HG03460 (cell line): Measurements from ENCODE around the gene PHLPP1.
A peak's percentile ranks its signal among the peaks of the same experiment; 100 is the strongest.
"Not testable (repeated sequence)": the region's sequence is repeated elsewhere in the genome, so short reads cannot be mapped to it uniquely, and the experiment has no call there.

Source experiments
- ATAC-seq: cut with Tn5 transposase; IDR thresholded peaks from one replicate; pipeline ENCODE4 v1.9.1; 2021; ENCODE audit not compliant: unreplicated experiment

PHLPP1 gene

DNA sequence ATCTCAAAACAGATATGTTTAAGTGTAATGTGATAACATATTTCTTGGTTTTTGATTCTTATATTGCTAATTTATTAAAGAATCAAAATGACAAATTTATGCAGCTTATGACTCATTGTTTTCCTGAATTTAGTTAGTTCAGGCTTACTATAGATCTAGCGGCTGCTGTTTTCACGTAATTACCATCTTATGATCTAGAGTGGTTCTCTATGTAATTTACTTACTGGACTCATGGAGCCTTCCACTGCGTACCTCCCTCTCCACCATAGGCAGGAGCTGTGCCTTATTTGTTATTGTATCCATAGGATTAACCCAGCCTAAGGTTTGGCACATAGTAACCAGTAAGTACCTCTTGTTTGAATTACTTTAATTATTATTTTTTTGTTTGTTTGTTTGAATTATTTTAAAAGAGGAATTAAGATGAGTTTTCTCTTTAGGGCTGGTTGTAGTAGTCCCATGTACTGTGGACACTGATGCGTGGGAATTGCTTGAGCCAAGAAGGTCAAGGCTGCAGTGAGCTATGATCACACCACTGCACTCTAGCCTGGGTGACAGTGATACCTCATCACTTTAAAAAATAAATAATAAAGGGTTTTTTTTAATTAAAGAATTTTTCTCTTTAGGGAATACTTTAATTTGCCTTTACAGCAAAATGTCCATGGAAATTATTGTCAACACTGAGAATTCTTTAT, 165.5 kb downstream of the PHLPP1 start:
- ATAC-seq, result no peak

DNA sequence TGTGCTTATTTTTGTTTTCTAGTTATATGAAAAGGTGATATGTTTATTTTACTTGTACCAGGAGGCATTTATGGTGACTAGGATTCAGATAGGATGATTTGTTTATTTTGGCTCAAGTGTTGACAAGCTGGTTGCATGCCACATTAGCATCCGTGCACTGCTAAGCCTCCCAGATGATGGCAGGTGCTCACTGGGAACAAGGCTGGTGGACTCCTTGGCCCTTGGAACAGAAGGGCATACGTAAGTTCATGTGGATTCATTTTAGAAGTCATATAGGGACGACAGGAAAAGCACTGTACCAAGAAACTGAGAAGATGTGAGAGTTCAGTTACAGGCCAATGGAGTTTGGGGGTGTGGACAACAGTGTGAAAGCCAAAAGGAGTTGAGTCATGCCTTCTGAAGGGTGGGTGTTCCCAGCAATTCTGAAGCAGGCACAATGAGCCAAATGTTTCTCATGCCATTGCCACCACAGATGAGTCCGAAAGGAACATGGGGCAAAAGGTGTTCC, 166.2 kb downstream of the PHLPP1 start:
- no peak for ATAC-seq

DNA sequence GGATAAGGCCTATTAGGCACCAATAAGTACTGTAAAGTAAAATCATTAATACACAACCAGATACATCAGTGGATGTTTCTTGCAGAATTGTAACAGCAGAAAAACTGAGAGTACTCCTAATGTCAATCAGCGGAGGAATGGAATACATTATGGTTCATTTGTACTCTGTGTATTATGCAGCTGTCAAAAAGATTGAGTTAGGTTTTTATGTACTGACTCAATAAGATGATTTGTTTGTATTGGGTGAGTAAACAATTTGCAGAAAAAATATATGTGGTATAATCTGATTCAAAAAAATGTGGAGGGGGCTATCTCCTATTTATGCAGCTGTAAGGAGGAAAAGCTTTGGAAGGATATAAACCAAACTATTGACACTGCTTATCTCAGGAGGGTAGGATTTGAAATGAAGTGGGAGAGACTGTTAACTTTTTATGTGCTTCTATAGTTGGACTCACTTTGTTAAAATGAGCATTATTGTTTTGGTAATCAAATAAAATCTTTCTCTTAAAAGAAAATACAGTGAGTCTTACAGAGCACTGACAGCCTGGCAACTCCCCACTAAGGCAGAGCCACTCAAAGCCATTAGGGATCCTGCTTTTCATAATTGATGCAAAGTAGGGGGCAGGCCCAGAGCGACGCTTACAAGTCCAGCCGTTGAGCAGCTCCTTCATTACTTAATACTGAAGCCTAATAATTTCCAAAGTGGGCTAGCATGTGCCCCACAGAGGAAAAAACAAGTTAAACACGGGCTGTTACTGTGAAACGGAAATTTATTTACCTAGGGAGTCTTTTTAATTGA, 168.8 kb downstream of the PHLPP1 start:
- ATAC-seq, result no peak

DNA sequence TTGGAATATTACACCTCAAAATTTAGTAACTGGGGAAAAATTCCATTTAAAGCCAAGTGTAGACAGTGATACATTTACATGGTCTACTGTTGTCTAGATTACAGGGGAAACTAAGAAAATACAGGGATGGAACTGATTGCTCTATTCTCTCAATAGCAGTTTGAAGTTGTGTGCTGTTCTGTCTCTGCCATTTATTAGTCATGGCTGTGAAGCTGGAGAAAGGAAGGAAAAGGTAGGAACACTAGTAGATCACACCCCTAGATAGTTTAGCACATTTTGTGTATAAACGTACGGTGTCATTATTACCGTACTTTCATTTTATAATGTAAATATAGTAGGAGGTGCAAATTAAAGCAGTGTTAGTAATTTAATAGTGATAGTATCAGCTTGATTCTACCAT, 170.5 kb downstream of the PHLPP1 start:
- no peak for ATAC-seq

DNA sequence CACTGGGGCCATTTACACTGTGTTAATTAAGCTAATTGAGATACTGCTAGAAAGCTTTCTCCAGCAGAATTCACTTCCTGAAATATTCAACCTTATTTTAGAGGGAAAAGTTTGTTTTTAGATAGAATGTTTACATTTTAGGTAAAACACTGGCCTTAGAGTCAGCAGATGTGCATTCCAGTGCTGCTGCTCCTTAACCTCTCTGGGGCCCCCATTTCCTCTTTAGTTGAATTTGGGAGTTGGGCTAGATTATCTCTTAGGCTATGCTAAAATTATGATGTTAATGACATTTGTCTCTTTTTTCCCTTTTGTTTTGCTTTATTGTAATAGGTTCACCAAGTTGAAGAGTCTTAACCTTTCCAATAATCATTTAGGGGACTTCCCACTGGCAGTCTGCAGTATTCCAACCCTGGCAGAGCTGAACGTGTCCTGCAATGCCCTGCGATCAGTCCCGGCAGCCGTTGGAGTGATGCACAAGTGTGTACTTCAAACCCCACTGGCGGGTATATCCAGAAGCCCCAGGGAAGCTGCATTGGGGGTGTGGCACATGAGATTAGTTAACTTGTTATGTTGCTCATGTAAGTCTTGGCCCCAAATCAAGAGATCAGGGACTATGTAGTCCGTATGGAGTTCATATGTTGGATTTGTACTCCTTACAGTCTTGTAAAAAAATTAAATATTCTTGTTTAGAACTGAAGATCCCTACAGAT, 179.5 kb downstream of the PHLPP1 start:
- no peak for ATAC-seq

DNA sequence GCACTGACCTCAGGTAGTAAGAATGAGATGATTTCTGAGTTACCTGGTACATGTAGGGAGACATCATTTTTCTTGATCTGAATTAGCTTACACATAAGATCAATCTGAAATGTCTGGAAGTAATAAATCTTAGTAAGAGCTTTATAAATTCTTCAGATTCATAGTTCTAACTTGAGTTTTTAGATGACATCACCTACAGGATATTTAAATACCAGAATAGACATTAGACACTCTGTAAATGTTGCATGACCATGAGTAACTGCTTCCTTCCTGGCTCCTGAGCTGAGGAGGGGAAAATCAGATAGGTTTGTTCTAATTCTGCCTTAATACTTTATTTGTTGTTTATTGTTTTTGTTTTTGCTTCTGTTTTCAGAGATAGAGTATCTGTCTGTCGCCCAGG, 181.8 kb downstream of the PHLPP1 start:
- no peak for ATAC-seq

DNA sequence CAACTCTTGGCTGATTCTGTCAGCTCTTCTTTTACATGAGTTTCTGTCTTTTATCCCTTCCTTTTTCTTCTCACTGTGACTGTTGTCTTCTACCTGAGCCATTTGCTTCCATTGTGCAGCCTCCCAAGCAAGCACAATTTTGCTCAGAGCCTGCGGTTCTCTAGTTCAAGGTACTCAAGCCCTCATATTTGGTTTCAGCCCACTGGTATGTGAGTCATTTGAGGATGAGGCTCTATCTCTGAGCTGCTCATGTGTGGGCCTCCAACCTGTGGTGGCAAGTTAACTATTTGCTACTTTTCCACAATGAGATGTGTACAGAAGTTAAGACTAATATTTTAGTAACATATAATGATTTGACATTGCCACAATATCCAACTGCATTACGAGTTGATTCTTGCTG, 183.0 kb downstream of the PHLPP1 start:
- peak; percentile 88 for ATAC-seq

DNA sequence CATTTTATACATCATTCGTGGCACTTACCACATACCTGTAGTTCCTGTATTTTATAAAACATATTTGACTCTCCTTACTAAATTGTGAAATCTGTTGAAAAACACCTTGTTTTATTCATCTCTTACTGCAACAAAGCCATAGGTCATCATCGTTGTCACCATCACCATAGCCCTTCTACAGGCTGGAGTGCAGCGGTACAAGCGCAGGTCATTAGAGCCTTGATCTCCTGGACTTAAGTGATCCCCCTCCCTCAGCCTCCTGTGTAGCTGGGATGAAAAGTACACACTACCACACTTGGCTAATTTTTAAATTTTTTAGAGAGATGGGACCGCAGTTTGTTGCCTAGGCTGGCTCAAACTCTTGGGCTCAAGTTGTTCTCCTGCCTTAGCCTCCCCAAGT, 184.2 kb downstream of the PHLPP1 start:
- no peak for ATAC-seq

DNA sequence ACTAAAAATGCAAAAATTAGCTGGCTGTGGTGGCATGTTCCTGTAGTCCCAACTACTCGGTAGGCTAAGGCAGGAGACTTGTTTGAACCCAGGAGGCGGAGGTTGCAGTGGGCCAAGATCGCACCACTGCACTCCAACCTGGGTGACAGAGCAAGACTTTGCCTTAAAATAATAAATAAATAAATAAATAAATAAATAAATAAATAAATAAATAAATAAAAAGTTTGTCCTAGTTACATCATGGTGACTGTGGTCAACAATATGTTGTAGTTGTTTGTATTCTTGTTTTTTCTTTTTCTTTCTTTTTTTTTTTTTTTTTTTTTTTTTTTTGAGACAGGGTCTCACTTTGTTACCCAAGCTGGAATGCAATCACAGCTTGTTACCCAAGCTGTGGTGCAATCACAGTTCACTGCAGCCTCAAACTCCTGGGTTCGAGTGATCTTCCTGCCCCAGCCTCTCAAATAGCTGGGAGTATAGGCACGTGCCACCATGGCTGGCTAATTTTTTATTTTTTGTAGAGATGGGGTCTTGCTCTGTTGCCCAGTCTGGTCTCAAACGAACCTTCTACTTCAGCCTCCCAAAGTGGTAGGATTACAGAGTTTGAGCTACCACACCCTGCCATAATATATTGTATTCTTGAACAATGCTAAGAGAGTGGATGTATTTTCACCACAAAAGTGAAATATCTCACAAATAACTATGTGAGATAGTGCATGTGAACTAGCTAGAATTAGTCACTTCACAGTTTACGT, 185.0 kb downstream of the PHLPP1 start:
- ATAC-seq, result no peak

DNA sequence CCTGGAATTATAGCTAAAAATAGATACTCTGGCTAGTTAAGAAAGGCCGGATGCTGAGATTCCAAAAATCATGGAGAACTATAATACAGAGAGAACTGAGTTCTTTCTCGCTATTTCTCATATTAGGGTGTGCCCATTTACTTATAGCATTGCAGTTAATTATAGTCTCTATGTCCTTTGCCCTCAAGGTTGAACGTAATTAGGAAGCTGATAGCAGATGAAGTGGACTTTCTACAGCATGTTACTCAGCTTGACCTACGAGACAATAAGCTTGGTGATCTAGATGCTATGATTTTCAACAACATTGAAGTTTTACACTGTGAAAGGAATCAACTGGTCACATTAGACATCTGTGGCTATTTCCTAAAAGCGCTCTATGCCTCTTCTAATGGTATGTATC, 187.4 kb downstream of the PHLPP1 start:
- ATAC-seq, result no peak

DNA sequence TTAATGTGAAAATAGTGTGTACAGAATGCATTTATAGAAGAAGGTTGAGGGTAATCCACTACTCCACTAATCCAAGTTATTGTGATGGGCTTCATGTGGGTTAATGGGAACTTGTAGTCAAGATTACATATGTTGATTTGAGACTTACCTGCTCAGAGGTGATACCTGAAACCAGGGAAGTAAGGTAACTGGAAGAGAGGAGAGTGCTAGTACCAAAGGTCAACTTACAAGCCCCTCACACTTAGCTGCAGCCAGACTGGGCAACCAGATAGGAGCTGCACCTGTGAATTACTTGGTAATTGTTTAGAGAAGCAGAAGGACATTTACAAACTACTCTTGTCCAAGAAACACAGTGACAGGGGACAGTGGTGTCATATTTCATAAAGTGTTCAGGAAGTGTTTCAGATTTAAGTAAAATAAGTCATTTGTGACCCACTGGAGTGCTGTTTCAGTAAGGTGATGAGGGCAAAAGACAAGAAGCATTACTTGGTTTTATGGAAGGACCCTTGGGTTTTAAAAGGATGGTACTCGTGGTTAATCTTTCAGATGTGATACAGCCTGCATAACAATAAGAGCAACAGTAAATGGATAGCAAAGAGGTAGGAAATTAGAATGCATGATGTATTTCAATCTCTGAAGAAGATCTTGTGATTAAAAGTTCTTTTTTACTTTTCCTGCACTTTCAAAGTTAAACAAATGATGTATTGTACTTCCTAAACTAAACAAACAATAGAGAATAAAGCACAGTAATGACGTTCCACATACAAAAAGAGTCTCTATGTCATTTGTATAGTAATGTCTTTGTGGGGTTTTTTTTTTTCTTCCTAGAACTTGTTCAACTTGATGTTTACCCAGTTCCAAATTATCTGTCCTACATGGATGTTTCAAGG, 189.3 kb downstream of the PHLPP1 start:
- no peak for ATAC-seq

DNA sequence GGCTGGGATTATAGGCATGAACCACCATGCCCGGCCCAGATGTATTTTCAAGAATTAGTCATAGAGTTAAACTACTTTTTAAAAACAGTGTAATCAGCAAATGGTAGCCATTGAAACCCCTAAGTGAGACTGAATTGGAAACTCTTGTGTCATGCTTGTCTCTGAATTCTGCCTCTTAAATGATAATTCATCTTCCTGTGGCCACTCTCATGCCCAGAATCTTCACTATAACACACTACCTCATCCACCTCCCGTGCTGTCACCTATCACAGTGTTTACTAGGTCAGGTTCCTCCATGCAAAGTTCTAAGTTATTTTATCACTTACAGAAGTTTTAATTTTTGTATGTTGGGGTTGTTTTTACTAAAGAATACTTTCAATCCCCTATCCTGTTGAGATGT, 197.5 kb downstream of the PHLPP1 start:
- no peak for ATAC-seq

DNA sequence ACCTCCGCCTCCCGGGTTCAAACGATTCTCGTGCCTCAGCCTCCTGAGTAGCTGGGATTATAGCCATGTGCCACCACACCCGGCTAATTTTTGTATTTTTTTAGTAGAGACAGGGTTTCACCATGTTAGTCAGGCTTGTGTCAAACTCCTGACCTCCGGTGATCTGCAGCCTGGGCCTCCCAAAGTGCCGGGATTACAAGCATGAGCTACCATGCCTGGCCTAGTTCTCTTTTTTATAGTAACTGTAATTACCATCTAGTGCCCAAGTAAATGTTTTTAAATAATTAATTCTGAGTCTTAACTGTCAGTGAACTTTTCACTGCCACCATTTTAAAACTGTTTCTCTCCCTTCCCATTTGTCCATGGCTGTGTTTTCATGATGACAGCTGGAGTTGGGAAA, 198.5 kb downstream of the PHLPP1 start:
- ATAC-seq, result not testable (repeated sequence)

DNA sequence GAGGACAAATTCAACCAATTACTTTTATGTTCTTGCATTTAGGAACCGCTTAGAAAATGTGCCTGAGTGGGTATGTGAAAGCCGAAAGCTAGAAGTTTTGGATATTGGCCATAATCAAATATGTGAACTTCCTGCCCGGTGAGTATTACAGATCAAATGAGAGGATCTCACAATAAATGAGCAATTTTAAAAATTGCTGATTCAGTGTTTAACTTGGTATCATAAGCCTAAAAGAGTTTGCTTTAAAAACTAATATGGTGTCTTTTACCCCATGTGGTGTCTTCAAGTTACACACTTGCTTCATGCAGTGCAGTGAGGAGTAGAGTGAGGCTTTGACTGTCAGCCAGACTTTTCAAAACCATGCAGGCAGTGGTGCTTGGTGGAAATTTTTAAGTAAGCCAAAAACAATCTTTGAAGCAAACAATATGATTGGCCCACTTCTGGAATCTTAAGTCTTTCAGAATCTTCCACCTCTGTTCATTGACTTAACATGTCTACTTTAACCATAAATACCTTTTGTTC, 199.6 kb downstream of the PHLPP1 start:
- no peak for ATAC-seq

DNA sequence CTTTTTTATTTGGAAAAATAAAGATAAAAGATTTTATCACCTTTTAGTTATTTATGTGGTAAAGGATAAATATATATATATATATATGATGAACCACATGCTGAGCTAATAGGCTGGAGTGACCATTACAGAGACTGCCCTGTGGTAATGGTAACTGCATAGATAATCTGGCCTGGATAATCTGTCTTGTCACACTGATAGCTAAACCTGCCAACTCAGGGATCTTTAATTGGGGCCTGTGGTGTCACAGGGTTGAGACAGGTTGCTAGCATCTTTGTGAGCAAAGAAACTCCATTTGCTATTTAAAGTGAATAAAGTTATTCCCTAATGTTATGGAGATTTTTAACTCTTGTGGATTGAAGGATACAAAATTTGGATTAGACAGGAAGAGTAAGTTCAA, 203.0 kb downstream of the PHLPP1 start:
- ATAC-seq, result no peak

DNA sequence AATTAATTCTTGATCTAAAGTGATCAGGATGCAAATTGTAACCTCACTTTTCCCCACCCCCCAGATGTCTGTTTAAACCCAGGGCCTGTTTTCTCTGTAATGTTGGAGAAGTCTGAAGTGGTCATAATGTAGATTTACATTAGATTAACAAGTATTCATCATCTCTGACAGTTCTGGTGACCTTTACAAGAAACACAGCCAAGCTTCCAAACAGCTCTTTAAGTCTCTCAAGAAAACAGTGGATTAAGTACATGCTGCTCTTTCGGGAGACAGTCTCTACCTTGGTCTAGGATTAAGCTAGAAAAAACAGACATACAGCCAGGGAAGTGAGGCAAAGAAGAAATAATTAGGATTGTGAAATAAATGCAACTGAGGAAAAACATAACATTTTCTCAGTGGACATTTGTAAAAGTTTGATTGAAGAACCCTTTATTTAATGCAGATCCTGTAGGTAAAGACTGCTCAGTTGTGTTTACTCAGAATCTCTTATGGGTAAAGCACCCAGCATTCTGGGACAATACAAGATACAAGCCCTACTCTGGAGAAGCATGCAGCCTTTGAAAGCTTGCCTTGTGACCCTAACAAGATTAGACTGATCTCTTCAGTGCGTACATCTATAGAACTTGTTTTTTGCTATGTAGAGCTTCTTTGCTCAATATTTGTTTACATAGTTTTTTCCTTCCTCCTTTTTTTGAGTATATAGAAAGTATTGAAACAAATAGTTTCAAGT, 203.9 kb downstream of the PHLPP1 start:
- ATAC-seq, result no peak

DNA sequence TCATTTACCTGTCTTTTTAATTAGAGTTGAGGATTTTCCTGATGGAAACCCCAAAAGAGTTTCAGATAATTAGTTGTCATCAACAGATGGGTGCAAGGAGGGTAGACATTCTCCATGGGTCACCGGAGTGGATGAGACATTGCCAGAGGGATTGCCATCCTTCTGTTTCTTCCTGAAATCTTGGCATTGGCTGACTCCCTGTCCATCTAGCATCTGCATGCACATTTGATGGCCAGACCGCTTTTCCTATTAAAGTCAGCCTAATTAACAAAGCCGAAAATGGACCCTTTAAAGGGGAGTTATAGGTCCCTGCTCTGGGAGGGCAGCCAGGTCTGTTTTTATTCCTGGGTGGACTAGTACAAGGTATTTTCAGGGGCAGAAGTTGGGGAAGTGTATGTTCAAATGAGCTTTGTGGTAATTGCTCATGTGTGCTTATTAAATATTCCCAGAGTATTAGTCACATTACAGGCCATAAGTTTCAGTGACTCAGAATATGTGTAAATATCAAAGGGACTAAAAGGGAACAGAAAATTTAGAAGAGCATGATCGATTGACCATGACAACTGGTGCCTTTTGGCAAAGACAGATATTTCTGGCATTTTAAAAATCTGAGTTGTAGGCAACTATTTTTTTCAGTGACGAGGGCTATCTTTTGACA, 209.8 kb downstream of the PHLPP1 start:
- ATAC-seq, result no peak

DNA sequence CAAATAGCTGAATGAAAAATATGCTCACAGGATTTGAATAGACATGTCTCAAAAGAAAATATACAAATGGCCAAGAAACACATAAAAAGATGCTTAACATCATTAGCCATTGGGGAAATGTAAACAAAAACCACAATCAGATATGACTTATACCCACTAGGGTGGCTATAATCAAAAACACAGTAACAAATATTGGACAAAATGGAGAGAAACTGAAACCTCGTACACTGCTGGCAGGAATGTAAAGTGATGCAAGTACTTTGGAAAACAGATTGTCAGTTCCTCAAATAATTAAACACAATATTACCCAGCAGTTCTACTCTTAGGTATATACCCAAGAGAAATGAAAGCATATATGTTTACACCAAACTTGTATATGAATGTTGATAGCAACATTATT, 213.0 kb downstream of the PHLPP1 start:
- ATAC-seq, result no peak
